NT2/D1 (cell line): ENCODE data around the gene IKZF5.

ENCODE experiments used
- SUZ12 ChIP-seq: IDR thresholded peaks from 2 replicates; pipeline ENCODE4 v1.6.1; 2011; ENCODE audit not compliant: insufficient read length, insufficient read depth; ENCODE audit errors: extremely low read depth
- YY1 ChIP-seq: IDR thresholded peaks from 2 replicates; pipeline ENCODE4 v1.6.1; 2011; ENCODE audit not compliant: insufficient read length, insufficient read depth
- ZNF274 ChIP-seq: IDR thresholded peaks from 2 replicates; pipeline ENCODE4 v1.6.1; 2011; ENCODE audit warnings: mild to moderate bottlenecking, low read depth, low read length

GRCh38 chr10:123021517-123021916, 12.9 kb upstream of the IKZF5 start:
- TF ChIP-seq YY1 (no peak), ZNF274 (no peak), SUZ12 (no peak)
